NCI-H82 treated with DMSO at 0.1 percent for 48 hours (cell line): ENCODE data around the gene THRAP3.
"Not testable (repeated sequence)": the region's sequence is repeated elsewhere in the genome, so short reads cannot be mapped to it uniquely, and the experiment has no call there.

Experiments used
- DNase-seq: peaks from one replicate; lab custom pipeline; 2025; ENCODE audit not compliant: unreplicated experiment; lab: John Stamatoyannopoulos, UW

Gene THRAP3, protein sequence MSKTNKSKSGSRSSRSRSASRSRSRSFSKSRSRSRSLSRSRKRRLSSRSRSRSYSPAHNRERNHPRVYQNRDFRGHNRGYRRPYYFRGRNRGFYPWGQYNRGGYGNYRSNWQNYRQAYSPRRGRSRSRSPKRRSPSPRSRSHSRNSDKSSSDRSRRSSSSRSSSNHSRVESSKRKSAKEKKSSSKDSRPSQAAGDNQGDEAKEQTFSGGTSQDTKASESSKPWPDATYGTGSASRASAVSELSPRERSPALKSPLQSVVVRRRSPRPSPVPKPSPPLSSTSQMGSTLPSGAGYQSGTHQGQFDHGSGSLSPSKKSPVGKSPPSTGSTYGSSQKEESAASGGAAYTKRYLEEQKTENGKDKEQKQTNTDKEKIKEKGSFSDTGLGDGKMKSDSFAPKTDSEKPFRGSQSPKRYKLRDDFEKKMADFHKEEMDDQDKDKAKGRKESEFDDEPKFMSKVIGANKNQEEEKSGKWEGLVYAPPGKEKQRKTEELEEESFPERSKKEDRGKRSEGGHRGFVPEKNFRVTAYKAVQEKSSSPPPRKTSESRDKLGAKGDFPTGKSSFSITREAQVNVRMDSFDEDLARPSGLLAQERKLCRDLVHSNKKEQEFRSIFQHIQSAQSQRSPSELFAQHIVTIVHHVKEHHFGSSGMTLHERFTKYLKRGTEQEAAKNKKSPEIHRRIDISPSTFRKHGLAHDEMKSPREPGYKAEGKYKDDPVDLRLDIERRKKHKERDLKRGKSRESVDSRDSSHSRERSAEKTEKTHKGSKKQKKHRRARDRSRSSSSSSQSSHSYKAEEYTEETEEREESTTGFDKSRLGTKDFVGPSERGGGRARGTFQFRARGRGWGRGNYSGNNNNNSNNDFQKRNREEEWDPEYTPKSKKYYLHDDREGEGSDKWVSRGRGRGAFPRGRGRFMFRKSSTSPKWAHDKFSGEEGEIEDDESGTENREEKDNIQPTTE

DNA sequence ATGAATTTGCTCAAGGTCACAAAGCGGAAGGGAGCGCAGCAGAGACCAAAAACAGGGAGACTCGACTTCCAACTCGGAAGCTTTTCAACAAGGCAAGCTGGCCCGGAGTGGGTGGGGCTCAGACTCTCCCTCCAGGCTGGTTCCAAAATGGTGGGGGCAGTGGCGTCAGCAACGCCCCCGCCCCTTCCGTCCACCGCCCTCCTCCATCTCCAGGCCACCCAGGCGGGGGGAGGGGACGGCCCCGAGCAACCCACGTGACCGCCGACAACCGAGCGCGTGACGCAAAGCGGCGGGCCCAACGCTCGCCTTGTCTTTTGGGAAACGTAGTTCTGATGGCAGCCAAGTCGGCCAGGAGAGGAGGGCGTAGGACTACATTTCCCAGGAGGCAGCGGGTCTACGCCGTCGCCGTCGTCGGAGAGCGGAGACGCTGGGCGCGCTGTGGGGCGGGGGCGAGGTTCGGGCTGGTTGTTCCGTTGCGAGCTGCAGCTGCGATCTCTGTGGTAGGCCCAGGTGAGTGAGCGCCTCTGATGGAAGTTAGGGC is at the start of gene THRAP3:
Gene THRAP3 (plus strand): TSS at position 448 of the 541 bp plus-strand sequence. CDS start 58,121 bp downstream, outside the sequence.
- peak; percentile 99 for DNase-seq

DNA sequence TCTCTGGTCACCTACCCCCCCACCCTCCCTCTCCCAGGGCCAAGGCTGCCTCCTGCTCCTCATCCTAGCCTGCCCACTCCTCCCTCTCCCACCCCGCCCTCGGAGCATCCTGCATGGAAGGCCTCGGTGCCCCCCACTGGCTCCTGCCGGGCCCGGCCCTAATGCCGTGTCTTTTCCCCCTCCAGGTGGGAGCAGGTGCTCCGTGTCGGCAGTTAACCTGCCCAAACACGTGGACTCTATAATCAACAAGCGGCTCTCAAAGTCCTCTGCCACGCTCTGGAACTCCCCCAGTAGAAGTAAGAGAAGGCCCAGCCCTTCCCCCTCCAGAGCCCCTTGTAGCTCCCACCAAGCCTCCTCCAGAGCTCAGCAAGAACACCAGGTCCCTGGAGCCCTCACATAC is 49.5 kb upstream of the THRAP3 start:
- no peak for DNase-seq

DNA sequence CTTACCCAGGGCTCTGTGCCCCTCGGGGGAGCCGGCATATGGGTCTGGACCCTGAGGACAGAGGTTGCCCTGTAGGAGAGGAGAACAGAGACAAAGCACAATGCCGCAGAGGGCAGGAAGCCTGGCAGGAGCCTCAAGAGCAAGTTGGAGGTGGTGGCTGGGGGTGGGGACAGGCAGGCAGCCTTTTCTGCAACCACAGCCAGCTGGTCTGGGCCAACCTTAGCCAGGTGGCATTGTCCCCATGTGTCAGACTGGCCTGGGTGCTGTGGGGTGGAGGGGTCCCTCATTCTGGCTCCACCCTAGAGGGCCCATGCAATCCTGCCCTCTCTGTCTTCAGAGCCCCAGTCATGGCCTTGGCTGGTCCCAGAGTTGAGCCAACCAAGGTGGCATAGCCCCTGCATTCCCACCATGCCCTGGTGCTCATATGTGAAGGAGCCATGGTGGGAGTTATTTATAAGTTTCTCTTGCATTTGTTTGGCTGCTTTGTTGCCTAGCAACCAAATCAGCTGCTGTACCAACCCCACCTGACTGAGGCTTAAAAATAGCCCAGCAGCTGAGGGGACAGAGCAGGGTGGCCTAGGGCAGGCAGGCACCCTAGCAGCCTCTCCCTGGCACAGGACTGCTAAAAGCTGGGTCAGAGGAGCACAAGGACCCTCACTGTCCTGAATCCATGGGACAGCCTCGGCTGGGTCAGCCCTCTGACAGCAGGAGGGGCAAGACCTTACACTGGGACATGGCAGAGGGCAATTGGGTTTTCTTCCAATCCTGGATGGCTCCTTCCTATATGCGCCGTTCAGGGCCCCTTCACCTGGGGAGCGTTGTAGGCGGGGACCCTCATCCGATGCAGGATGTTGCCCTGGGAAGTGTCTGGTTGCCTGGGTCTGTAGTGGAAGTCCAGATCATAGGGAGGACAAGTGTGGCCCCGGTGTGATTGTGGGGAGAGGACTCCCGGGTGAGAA is 48.8 kb upstream of the THRAP3 start:
- no peak for DNase-seq

DNA sequence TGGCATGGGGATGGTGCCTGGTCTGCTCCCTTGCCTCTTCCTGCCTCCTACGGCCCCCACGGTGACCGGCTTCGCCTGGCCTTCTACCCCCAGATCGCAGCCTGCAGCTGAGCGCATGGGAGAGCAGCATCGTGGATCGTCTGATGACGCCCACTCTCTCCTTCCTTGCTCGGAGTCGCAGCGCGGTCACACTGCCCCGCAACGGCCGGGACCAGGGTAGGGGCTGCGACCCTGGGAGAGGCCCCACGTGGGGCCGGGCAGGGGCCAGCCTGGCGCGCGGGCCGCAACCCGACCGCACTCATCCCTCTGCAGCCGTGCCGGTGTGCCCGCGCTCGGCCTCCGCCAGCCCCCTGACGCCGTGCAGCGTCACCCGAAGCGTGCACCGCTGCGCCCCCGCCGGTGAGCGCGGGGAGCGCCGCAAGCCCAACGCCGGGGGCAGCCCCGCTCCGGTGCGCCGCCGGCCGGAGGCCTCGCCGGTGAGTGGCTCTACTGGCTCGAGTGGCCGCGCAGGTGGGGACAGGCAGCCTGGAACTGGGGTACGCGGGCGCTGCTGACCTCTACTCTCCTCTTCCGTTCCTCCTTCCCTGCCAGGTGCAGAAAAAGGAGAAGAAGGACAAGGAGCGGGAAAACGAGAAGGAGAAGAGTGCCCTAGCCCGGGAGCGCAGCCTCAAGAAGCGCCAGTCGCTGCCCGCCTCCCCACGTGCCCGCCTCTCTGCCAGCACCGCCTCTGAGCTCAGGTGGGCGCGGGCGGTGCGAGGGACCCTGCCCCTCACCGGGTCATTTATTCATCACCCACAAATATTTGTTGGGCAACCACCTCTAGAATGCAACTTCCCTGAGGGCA is 47.9 kb upstream of the THRAP3 start:
- no peak for DNase-seq

DNA sequence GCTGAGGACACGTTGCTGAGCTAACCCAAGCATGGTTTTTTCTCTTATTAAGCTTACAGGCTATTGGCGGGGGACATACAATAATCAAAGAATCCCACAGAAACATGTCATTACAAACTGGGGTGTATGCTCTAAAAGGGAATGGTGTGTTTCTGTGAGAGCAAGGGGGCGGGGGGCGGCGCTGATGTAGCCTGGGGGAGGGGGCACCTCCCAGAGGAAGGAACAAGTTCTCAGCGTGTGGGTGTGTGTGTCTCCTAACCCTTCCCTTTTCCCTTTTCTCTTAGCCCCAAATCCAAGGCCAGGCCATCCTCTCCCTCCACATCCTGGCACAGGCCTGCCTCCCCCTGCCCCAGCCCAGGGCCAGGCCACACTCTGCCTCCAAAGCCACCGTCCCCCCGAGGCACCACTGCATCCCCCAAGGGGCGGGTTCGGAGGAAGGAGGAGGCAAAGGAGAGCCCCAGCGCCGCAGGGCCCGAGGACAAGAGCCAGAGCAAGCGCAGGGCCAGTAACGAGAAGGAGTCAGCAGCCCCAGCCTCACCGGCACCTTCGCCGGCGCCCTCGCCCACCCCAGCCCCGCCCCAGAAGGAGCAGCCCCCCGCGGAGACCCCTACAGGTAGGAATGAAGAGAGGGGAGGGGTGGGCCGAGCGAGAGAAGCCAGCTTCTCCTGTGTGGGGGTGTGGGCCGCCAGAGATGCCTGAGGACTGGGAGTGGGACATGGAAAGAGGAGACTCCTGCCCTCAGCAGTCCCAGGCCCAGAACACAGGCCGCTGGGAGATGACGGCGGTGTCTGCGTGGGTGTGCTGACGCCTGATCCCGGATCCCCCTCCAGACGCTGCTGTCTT is 46.4 kb upstream of the THRAP3 start:
- DNase-seq = no peak

DNA sequence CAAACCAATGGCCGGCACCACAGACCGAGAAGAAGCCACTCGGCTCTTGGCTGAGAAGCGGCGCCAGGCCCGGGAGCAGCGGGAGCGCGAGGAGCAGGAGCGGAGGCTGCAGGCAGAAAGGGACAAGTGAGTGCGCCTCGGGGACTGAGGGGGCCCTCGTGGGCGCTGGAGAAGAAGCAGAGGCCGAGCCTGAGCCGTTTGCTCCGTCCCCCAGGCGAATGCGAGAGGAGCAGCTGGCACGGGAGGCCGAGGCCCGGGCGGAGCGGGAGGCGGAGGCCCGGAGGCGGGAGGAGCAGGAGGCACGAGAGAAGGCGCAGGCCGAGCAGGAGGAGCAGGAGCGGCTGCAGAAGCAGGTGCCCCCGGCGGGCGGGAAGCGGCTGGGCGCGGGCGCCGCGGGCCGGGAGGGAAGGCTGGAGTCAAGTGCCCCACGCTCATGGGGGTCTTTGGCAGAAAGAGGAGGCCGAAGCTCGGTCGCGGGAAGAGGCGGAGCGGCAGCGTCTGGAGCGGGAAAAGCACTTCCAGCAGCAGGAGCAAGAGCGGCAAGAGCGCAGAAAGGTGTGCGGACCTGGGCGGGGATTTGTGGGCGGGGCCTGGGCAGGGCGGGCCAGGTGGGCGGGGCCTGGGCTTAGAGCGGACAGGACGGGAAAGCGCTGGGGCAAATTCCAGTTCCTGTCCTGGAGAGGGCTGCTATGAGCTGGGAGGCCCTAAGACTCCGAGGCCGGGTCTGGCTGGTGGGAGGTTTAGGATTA is 45.6 kb upstream of the THRAP3 start:
- no peak for DNase-seq

DNA sequence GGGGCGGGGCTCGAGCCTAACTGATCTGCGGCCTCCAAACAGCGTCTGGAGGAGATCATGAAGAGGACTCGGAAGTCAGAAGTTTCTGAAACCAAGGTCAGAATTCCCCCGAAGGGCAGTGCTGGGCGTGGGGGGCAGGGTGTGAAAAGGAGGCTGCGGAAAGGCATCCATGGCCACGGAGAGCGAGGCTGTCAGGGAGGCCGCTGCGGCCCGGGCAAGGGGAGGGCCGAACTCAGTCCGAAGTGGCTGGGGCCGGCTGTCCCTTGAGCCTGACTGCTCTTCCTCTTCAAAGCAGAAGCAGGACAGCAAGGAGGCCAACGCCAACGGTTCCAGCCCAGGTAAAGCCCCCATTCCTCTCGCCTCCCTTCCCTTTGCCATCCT is 45.0 kb upstream of the THRAP3 start:
- no peak for DNase-seq

DNA sequence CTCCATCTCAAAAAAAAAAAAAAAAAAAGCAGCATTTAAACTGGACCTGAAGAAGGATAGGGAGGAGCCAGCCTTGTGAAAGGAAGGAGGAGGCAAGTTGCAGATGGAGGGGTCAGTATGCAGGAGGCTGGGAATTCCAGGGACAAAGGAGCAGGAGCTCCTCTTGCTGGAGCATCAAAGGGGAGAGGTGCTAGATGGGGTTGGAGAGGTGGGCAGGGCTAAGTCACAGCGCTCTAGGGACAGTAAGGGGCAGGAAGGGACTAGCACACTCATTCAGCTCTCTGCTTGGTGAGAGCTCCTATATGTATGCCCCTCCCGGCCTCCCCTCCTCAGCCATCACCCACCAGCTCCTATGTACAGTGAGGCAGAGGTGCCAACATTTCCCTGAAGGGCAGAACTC is 41.5 kb upstream of the THRAP3 start:
- no peak for DNase-seq

DNA sequence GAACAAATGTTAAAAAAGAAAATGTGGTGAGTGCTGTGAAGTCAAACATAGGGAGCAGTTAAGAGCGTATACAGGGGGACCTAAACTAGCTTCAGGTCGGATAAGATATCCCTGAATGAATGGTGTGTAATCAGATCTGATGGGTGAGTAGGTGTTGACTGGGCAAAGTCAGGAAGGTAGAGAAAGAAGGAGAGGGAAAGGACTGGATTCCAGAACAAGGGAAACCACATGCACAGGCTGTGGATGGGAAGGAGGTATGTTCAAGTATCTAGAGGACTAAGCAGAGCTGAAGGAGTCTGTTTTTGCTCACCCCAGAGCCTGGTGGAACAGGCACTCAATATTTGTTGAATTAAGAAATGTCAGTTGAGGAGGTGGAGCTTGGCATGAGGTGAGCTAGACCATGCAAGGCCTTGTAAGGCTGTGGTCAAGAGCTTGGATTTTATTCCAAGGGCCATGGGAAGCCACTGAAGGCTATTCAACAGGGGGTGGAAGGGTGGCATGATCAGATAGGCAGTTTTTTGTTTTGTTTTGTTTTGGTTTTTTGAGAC is 40.9 kb upstream of the THRAP3 start:
- no peak for DNase-seq

DNA sequence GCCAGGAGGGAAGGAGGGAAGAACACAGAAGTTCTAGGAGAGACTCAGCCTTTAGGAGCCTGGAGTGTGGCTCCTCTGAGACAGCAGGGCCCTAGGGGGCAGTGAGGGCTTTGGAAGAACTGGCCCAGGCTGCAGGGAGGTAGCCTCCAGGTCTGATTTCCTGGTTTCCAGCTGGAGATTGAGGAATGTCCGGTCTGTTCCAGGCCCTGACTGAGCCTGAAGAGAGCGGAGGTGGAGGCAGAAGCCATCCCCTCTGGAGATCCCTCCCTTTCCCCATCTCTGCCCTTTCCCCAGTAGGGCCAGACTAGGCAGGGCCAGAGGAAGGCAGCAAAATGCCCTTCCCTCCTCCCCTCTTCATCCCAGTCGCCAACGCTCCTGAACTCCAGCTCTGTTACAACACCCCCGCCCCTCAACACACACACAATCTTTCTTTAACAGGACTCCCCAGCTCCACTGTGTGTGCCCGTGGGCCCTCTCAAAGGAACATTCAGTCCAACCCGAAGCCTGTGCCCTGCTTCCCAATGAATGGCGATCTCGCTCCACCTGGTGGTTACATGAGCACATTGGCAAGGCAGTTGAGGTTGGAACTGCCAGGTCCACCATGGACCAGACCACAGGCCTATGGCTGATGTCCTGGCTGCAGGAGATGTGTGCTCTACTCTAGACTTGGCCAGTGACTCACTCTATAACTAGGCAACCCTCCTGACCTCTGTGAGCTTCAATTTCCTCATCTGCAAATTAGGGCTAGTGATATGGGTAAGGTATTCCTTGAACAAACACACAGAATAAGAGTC is 36.2 kb upstream of the THRAP3 start:
- peak; percentile 70 for DNase-seq

DNA sequence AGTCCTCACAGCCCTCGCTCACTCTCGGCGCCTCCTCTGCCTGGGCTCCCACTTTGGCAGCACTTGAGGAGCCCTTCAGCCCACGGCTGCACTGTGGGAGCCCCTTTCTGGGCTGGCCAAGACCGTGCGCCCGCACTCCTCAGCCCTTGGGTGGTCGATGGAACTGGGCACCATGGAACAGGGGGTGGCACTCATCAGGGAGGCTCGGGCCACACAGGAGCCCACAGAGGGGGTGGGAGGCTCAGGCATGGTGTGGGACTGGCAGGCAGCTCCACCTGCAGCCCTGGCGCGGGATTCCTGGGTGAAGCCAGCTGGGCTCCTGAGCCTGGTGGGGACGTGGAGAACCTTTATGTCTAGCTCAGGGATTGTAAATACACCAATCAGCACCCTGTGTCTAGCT is 27.4 kb upstream of the THRAP3 start:
- DNase-seq = not testable (repeated sequence)

DNA sequence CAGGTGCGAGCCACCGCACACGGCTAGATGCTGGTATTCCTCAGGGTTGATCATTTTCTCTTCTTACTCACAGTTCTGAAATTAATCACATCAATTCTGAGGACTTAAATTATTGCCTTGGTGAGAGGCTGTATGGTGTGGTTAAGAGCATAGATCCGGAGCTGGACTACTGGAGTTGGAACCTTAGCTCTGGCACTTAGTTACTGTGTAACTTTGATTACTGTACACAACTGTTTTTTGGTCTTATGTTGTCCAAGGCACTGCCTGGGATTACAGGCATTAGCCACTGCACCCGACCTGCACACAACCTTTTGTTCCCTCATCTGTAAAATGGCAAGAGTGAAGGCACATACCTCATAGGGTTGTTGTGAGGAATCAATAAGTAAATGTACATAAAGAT is 25.6 kb upstream of the THRAP3 start:
- DNase-seq = no peak

DNA sequence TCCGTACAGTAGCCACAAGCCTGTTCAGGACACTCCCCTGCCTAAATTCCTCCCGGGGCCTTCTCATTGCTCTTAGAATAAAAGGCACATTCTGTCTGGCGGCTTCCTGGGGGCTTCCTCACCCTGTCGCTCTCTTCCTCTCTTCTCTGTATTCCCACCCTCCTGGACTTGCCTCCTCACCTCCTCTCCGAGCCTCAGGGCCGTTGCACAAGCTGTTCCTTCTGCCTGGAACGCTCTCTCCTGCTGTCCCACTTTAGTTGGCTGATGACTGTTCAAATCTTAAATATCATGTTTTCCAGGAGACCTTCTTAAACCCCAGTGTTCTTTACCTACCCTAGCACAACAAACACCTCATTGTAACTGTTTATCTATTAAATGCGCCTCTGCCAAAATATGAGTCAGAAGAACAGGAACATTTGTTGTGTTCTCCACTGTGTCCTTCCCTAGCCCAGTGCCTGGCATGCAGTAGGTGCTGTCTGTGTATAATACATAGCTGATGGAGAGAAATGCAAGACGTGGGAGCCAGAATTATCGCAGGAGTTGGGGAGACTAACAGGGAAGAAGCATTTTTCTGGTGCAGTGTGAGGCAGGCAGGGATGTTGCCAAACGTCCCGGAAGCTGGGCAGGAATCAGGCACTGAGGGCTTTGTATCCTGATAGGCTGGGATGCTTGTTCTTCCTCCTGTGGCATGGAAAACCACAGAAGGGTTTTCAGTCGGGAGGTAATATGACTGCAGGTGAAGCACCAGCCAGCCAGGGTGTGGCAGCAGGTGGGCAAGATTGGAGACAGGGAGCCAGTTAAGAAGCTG is 24.1 kb upstream of the THRAP3 start:
- DNase-seq = no peak

DNA sequence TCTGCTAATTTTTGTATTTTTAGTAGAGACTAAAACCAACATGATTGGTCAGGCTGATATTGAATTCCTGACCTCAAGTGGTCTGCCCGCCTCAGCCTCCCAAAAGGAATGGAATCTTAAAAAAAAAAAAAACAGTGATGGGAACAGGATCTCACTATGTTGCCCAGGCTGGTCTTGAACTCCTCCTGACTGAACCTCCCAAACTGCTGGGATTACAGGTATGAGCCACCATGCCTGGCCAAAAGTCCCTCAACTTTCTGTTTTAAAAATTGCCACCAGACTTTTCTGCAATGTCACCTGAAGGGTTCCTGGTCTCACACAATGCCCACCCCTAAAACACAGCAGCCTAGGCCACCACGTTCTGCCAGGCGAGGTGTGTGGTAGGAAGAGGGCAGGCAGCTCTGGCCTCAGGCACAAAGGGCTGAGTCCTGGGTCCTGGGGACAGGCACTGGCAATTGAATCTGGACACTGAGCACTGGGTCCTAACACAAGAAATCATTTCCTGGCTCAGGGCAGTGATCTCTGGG is 21.2 kb upstream of the THRAP3 start:
- no peak for DNase-seq

DNA sequence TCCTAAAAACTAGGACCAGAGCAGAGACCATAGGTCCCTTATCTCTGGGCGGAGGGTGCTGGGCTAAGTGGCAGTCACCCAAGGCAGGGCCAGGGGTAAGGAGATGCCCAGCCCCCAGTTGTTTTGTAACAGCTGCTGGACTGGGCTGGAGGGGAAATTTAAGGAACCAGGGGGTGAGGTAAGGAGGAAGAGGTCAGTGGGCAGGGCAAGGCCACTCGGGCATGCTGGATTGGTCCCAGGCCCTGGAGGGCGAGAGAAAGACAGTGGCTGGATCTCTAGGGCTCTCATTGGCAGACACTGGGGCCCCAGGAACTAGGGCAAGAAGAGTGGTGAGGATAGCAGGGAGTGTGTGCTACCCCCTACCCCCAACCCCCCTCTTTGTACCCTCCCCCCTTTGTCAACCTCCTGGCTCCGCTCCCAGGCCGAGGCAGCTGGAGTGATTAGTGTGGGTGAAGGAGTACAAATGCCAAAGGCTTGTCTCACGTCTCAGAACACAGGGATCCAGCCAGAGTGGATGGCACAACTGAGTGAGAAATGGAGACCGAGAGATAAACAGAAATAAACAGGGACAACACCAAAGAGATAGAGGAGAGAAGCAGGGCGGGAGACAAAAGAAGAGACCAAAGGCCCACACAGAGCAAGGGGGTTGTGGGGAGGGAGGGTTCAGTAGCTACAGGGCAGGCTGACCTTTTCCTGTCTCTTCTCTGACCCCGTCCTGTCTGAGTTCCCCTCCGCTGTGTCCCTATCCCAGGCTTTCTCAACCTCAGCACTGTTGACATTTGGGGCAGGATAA is 20.5 kb upstream of the THRAP3 start:
- DNase-seq = no peak
